Heart left ventricle (tissue), 16 donors: ENCODE data around the gene IDH3G. TPM values are rescaled to one million over a fixed set of nuclear protein-coding genes. Genes with fewer than 3 reads are reported as not detected.

Experiments used
- ATAC-seq, 4 donors: fragments of 200-7000 bp; cut with Tn5 transposase; one replicate each; pipeline ENCODE4 v1.9.1; 2020 to 2022; ENCODE audit warnings: moderate library complexity in 4 of 4, mild to moderate bottlenecking in 3 of 4, moderate number of reproducible peaks in 1 of 4
- DNase-seq, 5 donors: peaks; one replicate each; pipeline ENCODE4 v3.0.0-alpha.2; 2020
- H3K27ac ChIP-seq, 12 donors: fragments of 200-600 bp; sonication (generic) in 4 of 12; one replicate each; pipeline versions ENCODE4 v1.5.0 to v1.8.0; 2016 to 2022; ENCODE audit warnings: mild to moderate bottlenecking in 2 of 12
- H3K27me3 ChIP-seq, 9 donors: fragments of 200-600 bp; sonication (generic) in 2 of 9; one replicate each; pipeline versions ENCODE4 v1.5.1 to v1.8.0; 2016 to 2022; ENCODE audit warnings: mild to moderate bottlenecking in 3 of 9
- H3K36me3 ChIP-seq, 9 donors: fragments of 200-600 bp; sonication (generic) in 2 of 9; one replicate each; pipeline versions ENCODE4 v1.5.0 to v1.8.0; 2018 to 2022; ENCODE audit warnings: mild to moderate bottlenecking in 2 of 9
- H3K4me1 ChIP-seq, 12 donors: fragments of 200-600 bp; sonication (generic) in 4 of 12; one replicate each; pipeline versions ENCODE4 v1.5.0 to v1.8.0; 2016 to 2022; ENCODE audit warnings: mild to moderate bottlenecking in 3 of 12
- H3K4me3 ChIP-seq, 12 donors: fragments of 200-600 bp; sonication (generic) in 4 of 12; one replicate each; pipeline versions ENCODE4 v1.5.0 to v1.8.0; 2017 to 2022; ENCODE audit warnings: mild to moderate bottlenecking in 9 of 12, moderate library complexity in 4 of 12
- H3K9me3 ChIP-seq, 12 donors: fragments of 200-600 bp; sonication (generic) in 4 of 12; one replicate each; pipeline versions ENCODE4 v1.5.0 to v1.8.0; 2016 to 2022; ENCODE audit warnings: mild to moderate bottlenecking in 1 of 12
- CTCF ChIP-seq, 12 donors: fragments of 200-600 bp; sonication (generic) in 4 of 12; IDR thresholded peaks; one replicate each; pipeline versions ENCODE4 v1.5.0 to v1.8.0; 2018 to 2022; ENCODE audit warnings: antibody characterized with exemption in 12 of 12, mild to moderate bottlenecking in 5 of 12
- POLR2A ChIP-seq, 2 donors: fragments of 450-650 bp; IDR thresholded peaks; one replicate each; pipeline ENCODE4 v1.6.1; 2017; ENCODE audit warnings: antibody characterized with exemption in 2 of 2, mild to moderate bottlenecking in 2 of 2, moderate library complexity in 2 of 2
- WGBS, 4 donors: extraction: QIAGEN DNeasy Blood & Tissue Kit in 2 of 4; methylation state at CpG; one replicate each; pipeline versions ENCODE4 v1.1.5 to v1.1.7; 2013 to 2018; 5-methylcytosine and 5-hydroxymethylcytosine counted together
- intact Hi-C, 10 donors: fragments of 100-400 bp; cut with DNase I; formaldehyde crosslinking; loops; one replicate each; pipeline versions ENCODE4 v1.11.1 to v1.14.2; 2022
- polyA plus RNA-seq, 2 donors: library from polyadenylated mRNA; stranded (reverse); fragments of 200-250 nt; gene quantifications; one replicate each; pipeline ENCODE4 v1.2.3, GENCODE V29; 2013
- total RNA-seq, 9 donors: library from RNA; depleted of rRNA in 2 of 9; stranded (reverse); fragments of >200 nt in 2 of 9; fragmentation: NEBNext Ultra II Directional in 3 of 9; extraction: Animal tissue kit (Norgen Biotek cat#: 25700) in 3 of 9; gene quantifications; one replicate each; pipeline versions ENCODE4 v1.1.0 to v1.2.4, GENCODE V29; 2016 to 2023
- donor health status: ischemic (EF 13 %, LVEDD 7.1; RV severe dilation, severe dysfunction).
- donor health status: healthy with polysubstance abuse.
- donor health status: DM: no; HTN: yes; CAD: no.
- donor health status: DM: no; HTN: no; CAD: no.
- donor health status: ischemic (EF 25% LVEDD 6.9; RV normal size, moderate dysfunction).
- donor health status: ischemic (EF 25% LVEDD 5.7; RV mildly dilated, moderate dysfunction).
- donor health status: healthy.
- donor health status: DM: yes; HTN: yes; CAD: no.
- donor health status: ischemic (EF 35%, LVEDD 5.7; RV mildly dilated, moderate dysfunction).
- donor health status: nonischemic (EF 11% LVEDD 7.7; RV severe dilation, severe dysfunction).
- donor health status: DM: yes; HTN: yes; CAD: no.
- donor health status: PGD.
- donor health status: ischemic (EF 29% LVEDD 5.4; RV normal size, mild dysfunction).
- donor health status: nonischemic (EF 23%, LVEDD 6.1; RV moderate dilation, normal function).

The IDH3G gene
- total and polyA plus RNA-seq, 11 donors = 58.1 to 162 (median 71.4) TPM

DNA sequence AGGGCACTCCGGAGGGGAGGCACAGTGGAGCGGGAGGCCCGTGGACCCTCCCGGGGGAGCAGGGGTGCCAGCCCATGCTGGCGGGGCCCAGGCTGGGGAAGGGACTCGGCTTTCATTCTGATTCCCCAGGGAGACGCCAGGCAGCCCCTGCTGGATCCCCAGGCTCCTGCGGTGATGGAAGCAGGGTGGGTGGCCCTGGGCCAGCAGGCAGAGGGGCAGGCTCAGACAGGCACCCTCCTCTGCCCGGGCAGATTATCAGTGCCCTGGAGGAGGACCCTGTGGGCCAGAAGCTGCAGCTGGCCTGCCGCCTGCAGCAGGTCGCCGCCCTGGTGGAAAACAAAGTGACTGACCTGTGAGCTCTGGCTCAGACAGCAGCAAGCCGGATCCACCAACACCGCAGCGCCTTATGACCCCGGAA, 15.5 kb downstream of the IDH3G start:
- no peak overlapping the region for H3K27ac ChIP-seq
- peaks cover 0 to 7% (median 0%) of the 10 kb centered on the region in 9 donors for H3K36me3 ChIP-seq
- peaks cover 0 to 23% (median 0%) of the 10 kb centered on the region in 9 donors for H3K27me3 ChIP-seq
- H3K9me3 ChIP-seq = no peaks in the 10 kb centered on the region
- H3K4me1 ChIP-seq = peaks cover 0 to 21% (median 2%) of the 10 kb centered on the region in 12 donors
- 77 to 82% (median 81%) methylated on average over 3 to 16 of the region's 16 CpGs for WGBS, 4 donors
- no peak overlapping the region for H3K4me3 ChIP-seq
- DNase-seq = peak in 3 of 5 donors; percentile 18 to 37 (median 21)
- TF ChIP-seq POLR2A (IDR thresholded peaks at IDR 0.05) = no peak
- TF ChIP-seq CTCF (IDR thresholded peaks at IDR 0.05) = no peak
- intact Hi-C loops = no loop called here
- no peak for ATAC-seq

DNA sequence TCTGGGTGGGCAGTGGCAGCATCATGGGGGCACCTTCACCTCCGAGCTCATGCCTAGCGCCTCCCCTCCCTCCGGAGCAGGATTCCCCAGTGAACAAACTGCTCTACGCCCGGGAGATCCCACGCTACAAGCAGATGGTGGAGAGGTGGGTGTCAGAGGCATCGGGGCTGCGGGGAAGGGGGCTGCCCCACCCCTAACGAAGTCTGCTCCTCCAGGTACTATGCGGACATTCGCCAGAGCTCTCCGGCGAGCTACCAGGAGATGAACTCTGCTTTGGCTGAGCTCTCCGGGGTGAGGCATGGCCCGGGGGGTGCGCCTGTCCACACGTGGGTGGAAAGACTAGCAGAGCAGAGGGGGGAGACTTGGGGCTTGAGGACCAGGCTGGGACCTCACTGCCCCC, 16.0 kb downstream of the IDH3G start:
- Histone ChIP-seq H3K36me3 (peaks cover 0 to 3% (median 0%) of the 10 kb centered on the region in 9 donors), H3K27me3 (peaks cover 0 to 23% (median 0%) of the 10 kb centered on the region in 9 donors), H3K9me3 (no peaks in the 10 kb centered on the region), H3K4me3 (no peak overlapping the region), H3K27ac (no peak overlapping the region), H3K4me1 (peaks cover 0 to 21% (median 2%) of the 10 kb centered on the region in 12 donors)
- WGBS, 4 donors = 68 to 84% (median 76%) methylated on average over 12 to 17 of the region's 17 CpGs
- DNase-seq = peak in 3 of 5 donors; percentile 10 to 19 (median 16)
- TF ChIP-seq POLR2A (IDR thresholded peaks at IDR 0.05) = no peak
- TF ChIP-seq CTCF (IDR thresholded peaks at IDR 0.05) = no peak
- no peak for ATAC-seq
- intact Hi-C loops = no loop called here

GRCh38 chrX:153777261-153778090, 16.7 kb downstream of the IDH3G start:
- no peaks in the 10 kb centered on the region for H3K36me3 ChIP-seq
- no peak for ATAC-seq
- intact Hi-C loops = no loop called here
- H3K4me1 ChIP-seq = peaks cover 0 to 21% (median 2%) of the 10 kb centered on the region in 12 donors
- TF ChIP-seq CTCF (IDR thresholded peaks at IDR 0.05) (no peak), POLR2A (IDR thresholded peaks at IDR 0.05) (no peak)
- DNase-seq = peak in 2 of 5 donors; percentile 11 to 21
- 88 to 91% (median 89%) methylated on average over 16 to 34 of the region's 34 CpGs for WGBS, 4 donors
- H3K27ac ChIP-seq = no peak overlapping the region
- no peak overlapping the region for H3K4me3 ChIP-seq
- H3K9me3 ChIP-seq = no peaks in the 10 kb centered on the region
- peaks cover 0 to 23% (median 0%) of the 10 kb centered on the region in 9 donors for H3K27me3 ChIP-seq

GRCh38 chrX:153776611-153777045, 17.5 kb downstream of the IDH3G start:
- Histone ChIP-seq H3K36me3 (no peaks in the 10 kb centered on the region), H3K27ac (no peak overlapping the region), H3K27me3 (peaks cover 0 to 18% (median 0%) of the 10 kb centered on the region in 9 donors), H3K9me3 (no peaks in the 10 kb centered on the region), H3K4me3 (no peak overlapping the region), H3K4me1 (peaks cover 0 to 13% (median 2%) of the 10 kb centered on the region in 12 donors)
- ATAC-seq (no peak), DNase-seq (peak in 1 of 5 donors; percentile 7)
- TF ChIP-seq CTCF (IDR thresholded peaks at IDR 0.05) (no peak), POLR2A (IDR thresholded peaks at IDR 0.05) (no peak)
- WGBS, 4 donors = 75 to 86% (median 82%) methylated on average over 4 to 16 of the region's 22 CpGs
- intact Hi-C loops = no loop called here
